Left colon (tissue), 2 donors: ENCODE measurements around the gene ZNF80. TPM values are rescaled to one million over a fixed set of nuclear protein-coding genes. Genes with fewer than 3 reads are reported as not detected.

Experiments used
- ATAC-seq: fragments of 200-7000 bp; cut with Tn5 transposase; one replicate; pipeline ENCODE4 v1.9.1; 2020; ENCODE audit warnings: mild to moderate bottlenecking, moderate library complexity
- DNase-seq, 2 donors: peaks; one replicate each; pipeline ENCODE4 v3.0.0-alpha.2; 2020
- intact Hi-C, 2 donors: fragments of 100-400 bp; cut with DNase I in 1 of 2; cut with micrococcal nuclease in 1 of 2; formaldehyde crosslinking; loops; one replicate each; pipeline versions ENCODE4 v1.11.2 to v1.14.0; 2022; cut with DNase I, micrococcal nuclease
- total RNA-seq, 2 donors: library from RNA; stranded (reverse); fragmentation: NEBNext Ultra II Directional; extraction: Animal tissue kit (Norgen Biotek cat#: 25700); gene quantifications; one replicate each; pipeline ENCODE4 v1.2.1, GENCODE V29; 2021
- donor health status: DM: no; HTN: no; CAD: no.
- donor health status: DM: yes; HTN: yes; CAD: no.

The ZNF80 gene
- total RNA-seq, 2 donors from 2014 or later = not detected

GRCh38 chr3:114221881-114222264 is 15.5 kb downstream of the ZNF80 start:
- intact Hi-C loops = no loop called here
- ATAC-seq (no peak), DNase-seq (no peak)

DNA sequence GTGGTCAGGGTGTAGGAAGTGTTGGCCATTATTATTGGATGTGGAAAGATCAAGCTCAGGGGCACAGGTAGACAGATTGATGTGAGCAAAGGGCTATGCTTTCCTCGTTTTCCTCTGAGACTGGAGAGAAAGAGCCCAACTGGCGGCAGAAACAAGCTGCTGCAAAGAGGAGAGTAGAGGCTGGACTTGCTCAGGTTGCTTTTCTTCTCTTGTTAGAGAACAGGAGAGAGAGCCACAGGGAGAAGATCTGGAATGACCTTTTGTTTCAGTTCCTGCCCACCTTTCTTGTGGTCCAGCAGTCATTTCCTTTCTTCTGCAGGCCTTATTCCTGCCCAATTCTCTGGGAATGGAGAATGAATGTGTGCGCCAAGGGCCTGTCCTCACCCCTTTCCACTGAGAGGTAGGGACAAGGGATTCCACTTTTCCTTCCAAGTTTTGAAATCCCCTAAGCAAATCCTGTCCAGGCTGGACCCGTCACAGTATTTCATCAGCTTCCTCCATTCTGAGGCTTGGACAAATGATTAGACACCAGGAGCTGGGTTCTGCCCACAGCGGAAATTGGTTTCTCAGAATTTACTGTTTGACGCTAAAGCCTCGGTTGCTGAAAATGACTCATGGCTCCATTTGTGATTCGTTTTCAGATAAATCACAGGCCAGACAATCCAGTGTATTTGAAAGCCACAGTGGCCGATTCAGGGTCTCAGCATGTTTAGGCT is 16.1 kb downstream of the ZNF80 start:
- intact Hi-C loops = no loop called here
- no peak for DNase-seq
- ATAC-seq = no peak

DNA sequence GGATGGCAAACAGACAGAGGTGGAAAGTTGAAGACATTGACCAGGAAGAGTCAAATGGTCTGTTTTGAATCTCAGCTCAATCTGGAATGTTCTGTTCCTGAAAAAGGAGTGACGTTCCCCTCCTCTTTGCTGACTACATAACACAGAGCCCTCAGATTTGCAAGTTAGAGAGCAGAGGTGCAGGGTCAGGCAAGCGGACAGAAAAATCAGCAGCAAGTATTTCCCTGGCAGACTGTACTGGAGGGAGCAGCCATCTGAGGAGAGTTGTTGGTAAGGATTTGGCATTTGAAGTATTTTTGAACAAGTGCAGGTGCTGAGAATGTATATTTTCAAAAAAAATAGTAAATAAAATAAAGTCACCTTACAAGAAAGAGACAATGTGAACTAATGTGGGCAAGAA is 17.6 kb downstream of the ZNF80 start:
- no peak for ATAC-seq
- no peak for DNase-seq
- intact Hi-C loops = no loop called here

- intact Hi-C loops = no loop called here
- DNase-seq = no peak
- ATAC-seq = no peak
Observed at GRCh38 chr3:114218578-114219185, 18.7 kb downstream of the ZNF80 start.

DNA sequence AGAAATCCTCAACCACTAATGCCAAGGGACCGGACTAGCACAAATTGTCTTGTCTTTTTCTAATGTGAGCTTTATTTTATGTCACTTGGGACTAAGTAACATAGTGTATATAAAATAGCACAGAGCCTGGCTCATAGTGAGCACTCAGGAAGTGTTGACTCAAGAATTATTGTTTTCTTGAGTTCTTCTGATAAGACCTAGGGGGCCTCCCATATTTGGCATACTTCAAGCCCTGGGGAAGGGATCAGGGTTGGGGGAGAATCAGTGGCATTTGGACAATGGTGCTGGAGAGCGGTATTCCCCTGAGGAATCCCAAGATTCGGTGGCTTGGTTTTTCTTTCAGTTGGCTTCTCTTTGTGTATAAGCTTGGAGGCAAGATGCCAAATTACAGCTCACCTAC is 19.4 kb downstream of the ZNF80 start:
- intact Hi-C loops = no loop called here
- no peak for ATAC-seq
- DNase-seq = no peak

- no peak for DNase-seq
- ATAC-seq = no peak
- intact Hi-C loops = no loop called here
Observed at GRCh38 chr3:114217266-114217665, 20.1 kb downstream of the ZNF80 start.

- ATAC-seq = no peak
- intact Hi-C loops = no loop called here
- DNase-seq = no peak
Observed at GRCh38 chr3:114216186-114216970, 21.0 kb downstream of the ZNF80 start.

DNA sequence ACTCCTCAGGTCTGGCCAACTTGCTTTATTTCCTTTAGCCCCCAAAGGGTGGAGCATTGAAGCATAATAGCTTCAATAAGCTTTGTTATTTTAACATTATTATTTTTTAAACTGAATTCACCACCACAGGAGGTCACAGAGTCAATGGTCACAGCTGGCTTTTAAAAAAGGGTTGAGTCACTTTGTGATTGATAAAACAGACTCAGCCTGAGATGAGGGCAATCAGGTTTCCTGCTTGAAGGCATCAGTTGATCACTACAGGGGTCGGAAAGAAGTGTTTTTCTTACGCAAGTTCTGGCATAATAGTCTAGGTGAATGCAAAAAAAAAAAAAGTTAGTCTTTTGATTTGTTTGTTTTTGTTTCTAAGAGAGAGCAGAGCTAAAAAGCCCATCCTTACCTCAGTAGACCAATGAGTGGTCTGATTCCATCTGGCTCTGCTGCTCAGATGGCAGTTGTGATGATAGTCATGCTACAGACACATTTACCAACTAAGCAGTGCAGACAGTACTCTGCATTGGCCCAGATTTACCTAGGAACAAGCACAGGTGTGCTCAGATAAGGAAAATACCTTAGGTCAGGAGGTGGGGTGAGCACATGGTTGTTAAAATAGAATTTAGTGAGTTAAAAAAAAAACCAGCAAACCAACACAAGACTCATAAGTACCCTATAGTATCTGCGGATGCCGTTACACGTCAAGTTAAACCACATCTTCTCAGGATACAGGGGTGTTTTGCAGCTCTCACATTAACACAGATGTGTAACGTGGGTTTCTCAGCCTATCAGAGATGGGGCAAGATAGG is 22.6 kb downstream of the ZNF80 start:
- peak; percentile 48 for ATAC-seq
- intact Hi-C loops = no loop called here
- DNase-seq = no peak

- DNase-seq = peak in 1 of 2 donors; percentile 28
- intact Hi-C loops = no loop called here
Observed at GRCh38 chr3:114213627-114214541, 23.5 kb downstream of the ZNF80 start.

GRCh38 chr3:114213292-114213626 is 24.1 kb downstream of the ZNF80 start:
- intact Hi-C loops = no loop called here
- DNase-seq = no peak
- ATAC-seq = no peak

More at GRCh38 chr3:114213627-114214541, 23.5 kb downstream of the ZNF80 start:
- peak; percentile 35 for ATAC-seq

DNA sequence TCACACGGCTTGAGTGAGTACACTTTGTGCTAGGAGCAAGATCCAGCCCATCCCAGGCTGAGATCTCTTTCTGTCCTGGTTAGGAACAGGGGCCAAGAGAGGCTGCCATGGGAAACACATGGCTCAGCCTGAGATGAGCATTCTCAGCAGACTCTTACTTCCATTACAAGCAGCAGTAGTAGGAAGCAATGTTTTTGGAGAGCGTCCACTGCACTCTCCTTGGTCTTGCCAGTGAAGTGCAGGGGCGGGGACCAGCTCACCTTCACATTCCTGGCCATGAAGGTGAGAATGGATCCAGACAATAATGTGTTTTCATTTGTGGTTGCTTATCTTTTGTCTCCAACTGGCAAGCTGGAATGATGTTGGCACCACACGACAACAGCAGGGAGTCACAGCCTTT is 24.7 kb downstream of the ZNF80 start:
- ATAC-seq = no peak
- DNase-seq = no peak
- intact Hi-C loops = no loop called here

- intact Hi-C loops = no loop called here
- DNase-seq (no peak), ATAC-seq (no peak)
Observed at GRCh38 chr3:114207768-114208167, 29.6 kb downstream of the ZNF80 start.

GRCh38 chr3:114206342-114206741 is 31.0 kb downstream of the ZNF80 start:
- intact Hi-C loops = no loop called here
- no peak for DNase-seq
- no peak for ATAC-seq

DNA sequence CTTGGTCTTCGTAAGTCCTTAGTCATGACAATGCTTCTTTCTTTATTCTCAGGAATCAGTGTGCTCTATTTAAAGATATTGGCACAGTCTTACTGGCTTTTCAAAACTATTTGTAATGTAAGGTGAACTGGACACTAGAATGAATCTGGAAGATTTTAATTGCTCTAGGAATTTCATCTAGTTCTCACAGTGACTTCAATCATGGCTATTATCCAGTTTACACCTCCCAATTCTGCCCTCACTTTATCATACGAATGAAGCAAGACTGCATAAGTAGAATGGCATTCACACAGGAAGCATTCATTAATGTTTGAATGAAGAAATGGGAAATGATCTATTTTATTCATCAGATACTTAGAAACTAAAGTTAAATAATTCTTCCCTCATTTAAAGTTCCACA is 31.8 kb downstream of the ZNF80 start:
- intact Hi-C loops = no loop called here
- DNase-seq (no peak), ATAC-seq (no peak)

DNA sequence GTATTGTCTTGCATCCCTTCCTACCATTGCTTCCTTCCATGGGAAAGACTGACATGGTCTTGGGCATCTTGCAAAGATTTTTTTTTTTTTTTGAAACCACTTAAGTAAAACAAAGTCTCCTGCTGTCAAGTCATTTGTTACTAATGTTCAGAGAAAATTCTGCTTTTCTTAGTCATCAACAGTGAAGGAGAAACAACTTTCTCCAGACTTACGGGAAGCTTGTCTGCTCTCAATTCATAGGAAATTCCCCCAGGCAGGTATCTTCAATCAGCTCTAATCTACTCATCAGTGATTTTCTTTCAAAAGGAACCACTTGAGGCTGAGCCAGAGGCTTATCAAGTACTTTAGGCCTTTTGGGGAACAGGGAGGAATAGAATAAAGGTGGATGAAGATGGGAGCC is 42.6 kb downstream of the ZNF80 start:
- DNase-seq (no peak), ATAC-seq (no peak)
- intact Hi-C loops = no loop called here

- no peak for DNase-seq
- no peak for ATAC-seq
- intact Hi-C loops = no loop called here
Observed at GRCh38 chr3:114192136-114192535, 45.2 kb downstream of the ZNF80 start.

- ATAC-seq (no peak), DNase-seq (no peak)
- intact Hi-C loops = no loop called here
Observed at GRCh38 chr3:114186501-114186900, 50.9 kb downstream of the ZNF80 start.
